Measurements from ENCODE around the gene DTX2.
A peak's percentile ranks its signal among the peaks of the same experiment; 100 is the strongest.
"Not testable (repeated sequence)": the region's sequence is repeated elsewhere in the genome, so short reads cannot be mapped to it uniquely, and the experiment has no call there.

The DTX2 gene

GRCh38 chr7:76428868-76429805 lies 32.4 kb upstream of the DTX2 start:
- Histone ChIP-seq H3K27ac (ENCODE audit: low read depth, low read length) (no peak overlapping the region), H3K4me1 (ENCODE audit: control insufficient read depth, insufficient read depth, low read length) (no peaks in the 10 kb centered on the region), H3K9ac (ENCODE audit: low read length) (no peak overlapping the region), H3K27me3 (ENCODE audit: control insufficient read depth, insufficient read depth, low read length) (no peaks in the 10 kb centered on the region), H3K4me3 (ENCODE audit: low read length) (no peak overlapping the region), H3K36me3 (ENCODE audit: control insufficient read depth, insufficient read depth, low read length) (no peaks in the 10 kb centered on the region)

GRCh38 chr7:76430211-76430610 lies 31.3 kb upstream of the DTX2 start:
- Histone ChIP-seq H3K27ac (ENCODE audit: low read depth, low read length) (no peak overlapping the region), H3K4me1 (ENCODE audit: control insufficient read depth, insufficient read depth, low read length) (no peaks in the 10 kb centered on the region), H3K4me3 (ENCODE audit: low read length) (no peak overlapping the region), H3K27me3 (ENCODE audit: control insufficient read depth, insufficient read depth, low read length) (no peaks in the 10 kb centered on the region), H3K9ac (ENCODE audit: low read length) (no peak overlapping the region), H3K36me3 (ENCODE audit: control insufficient read depth, insufficient read depth, low read length) (no peaks in the 10 kb centered on the region)

- Histone ChIP-seq H3K9ac (ENCODE audit: low read length) (no peak overlapping the region), H3K4me1 (ENCODE audit: control insufficient read depth, insufficient read depth, low read length) (no peaks in the 10 kb centered on the region), H3K4me3 (ENCODE audit: low read length) (no peak overlapping the region), H3K36me3 (ENCODE audit: control insufficient read depth, insufficient read depth, low read length) (no peaks in the 10 kb centered on the region), H3K27ac (ENCODE audit: low read depth, low read length) (no peak overlapping the region), H3K27me3 (ENCODE audit: control insufficient read depth, insufficient read depth, low read length) (no peaks in the 10 kb centered on the region)
These were observed 30.7 kb upstream of the DTX2 start for GRCh38 chr7:76430836-76431235.

GRCh38 chr7:76437873-76438272 lies 23.6 kb upstream of the DTX2 start:
- not testable (repeated sequence) for H3K4me3 ChIP-seq (ENCODE audit: low read length); H3K27me3 ChIP-seq (ENCODE audit: control insufficient read depth, insufficient read depth, low read length); H3K27ac ChIP-seq (ENCODE audit: low read depth, low read length); H3K36me3 ChIP-seq (ENCODE audit: control insufficient read depth, insufficient read depth, low read length); H3K4me1 ChIP-seq (ENCODE audit: control insufficient read depth, insufficient read depth, low read length); H3K9ac ChIP-seq (ENCODE audit: low read length)

GRCh38 chr7:76439120-76439888 lies 22.2 kb upstream of the DTX2 start:
- H3K9ac ChIP-seq (ENCODE audit: low read length); H3K36me3 ChIP-seq (ENCODE audit: control insufficient read depth, insufficient read depth, low read length); H3K27me3 ChIP-seq (ENCODE audit: control insufficient read depth, insufficient read depth, low read length); H3K4me1 ChIP-seq (ENCODE audit: control insufficient read depth, insufficient read depth, low read length); H3K27ac ChIP-seq (ENCODE audit: low read depth, low read length); H3K4me3 ChIP-seq (ENCODE audit: low read length): not testable (repeated sequence)

- H3K9ac ChIP-seq (ENCODE audit: low read length); H3K27ac ChIP-seq (ENCODE audit: low read depth, low read length); H3K27me3 ChIP-seq (ENCODE audit: control insufficient read depth, insufficient read depth, low read length); H3K4me3 ChIP-seq (ENCODE audit: low read length); H3K36me3 ChIP-seq (ENCODE audit: control insufficient read depth, insufficient read depth, low read length); H3K4me1 ChIP-seq (ENCODE audit: control insufficient read depth, insufficient read depth, low read length): not testable (repeated sequence)
These were observed 21.1 kb upstream of the DTX2 start for GRCh38 chr7:76440404-76440803.

GRCh38 chr7:76441792-76442191 lies 19.7 kb upstream of the DTX2 start:
- not testable (repeated sequence) for H3K27ac ChIP-seq (ENCODE audit: low read depth, low read length); H3K27me3 ChIP-seq (ENCODE audit: control insufficient read depth, insufficient read depth, low read length); H3K36me3 ChIP-seq (ENCODE audit: control insufficient read depth, insufficient read depth, low read length); H3K4me3 ChIP-seq (ENCODE audit: low read length); H3K4me1 ChIP-seq (ENCODE audit: control insufficient read depth, insufficient read depth, low read length); H3K9ac ChIP-seq (ENCODE audit: low read length)

GRCh38 chr7:76442664-76443446 lies 18.7 kb upstream of the DTX2 start:
- not testable (repeated sequence) for H3K4me3 ChIP-seq (ENCODE audit: low read length); H3K27me3 ChIP-seq (ENCODE audit: control insufficient read depth, insufficient read depth, low read length); H3K27ac ChIP-seq (ENCODE audit: low read depth, low read length); H3K36me3 ChIP-seq (ENCODE audit: control insufficient read depth, insufficient read depth, low read length); H3K4me1 ChIP-seq (ENCODE audit: control insufficient read depth, insufficient read depth, low read length); H3K9ac ChIP-seq (ENCODE audit: low read length)

GRCh38 chr7:76443846-76444245 lies 17.7 kb upstream of the DTX2 start:
- not testable (repeated sequence) for H3K9ac ChIP-seq (ENCODE audit: low read length); H3K27me3 ChIP-seq (ENCODE audit: control insufficient read depth, insufficient read depth, low read length); H3K4me1 ChIP-seq (ENCODE audit: control insufficient read depth, insufficient read depth, low read length); H3K36me3 ChIP-seq (ENCODE audit: control insufficient read depth, insufficient read depth, low read length); H3K4me3 ChIP-seq (ENCODE audit: low read length); H3K27ac ChIP-seq (ENCODE audit: low read depth, low read length)

GRCh38 chr7:76445577-76446008 lies 15.9 kb upstream of the DTX2 start:
- not testable (repeated sequence) for H3K36me3 ChIP-seq (ENCODE audit: control insufficient read depth, insufficient read depth, low read length); H3K27me3 ChIP-seq (ENCODE audit: control insufficient read depth, insufficient read depth, low read length); H3K4me1 ChIP-seq (ENCODE audit: control insufficient read depth, insufficient read depth, low read length); H3K27ac ChIP-seq (ENCODE audit: low read depth, low read length); H3K9ac ChIP-seq (ENCODE audit: low read length)
- H3K4me3 ChIP-seq (ENCODE audit: low read length) = peak overlapping the region; percentile 21

GRCh38 chr7:76457017-76457416 lies 4.5 kb upstream of the DTX2 start:
- H3K36me3 ChIP-seq (ENCODE audit: control insufficient read depth, insufficient read depth, low read length); H3K4me1 ChIP-seq (ENCODE audit: control insufficient read depth, insufficient read depth, low read length); H3K27me3 ChIP-seq (ENCODE audit: control insufficient read depth, insufficient read depth, low read length); H3K27ac ChIP-seq (ENCODE audit: low read depth, low read length); H3K4me3 ChIP-seq (ENCODE audit: low read length); H3K9ac ChIP-seq (ENCODE audit: low read length): not testable (repeated sequence)

- not testable (repeated sequence) for H3K27ac ChIP-seq (ENCODE audit: low read depth, low read length); H3K9ac ChIP-seq (ENCODE audit: low read length); H3K27me3 ChIP-seq (ENCODE audit: control insufficient read depth, insufficient read depth, low read length); H3K36me3 ChIP-seq (ENCODE audit: control insufficient read depth, insufficient read depth, low read length); H3K4me1 ChIP-seq (ENCODE audit: control insufficient read depth, insufficient read depth, low read length); H3K4me3 ChIP-seq (ENCODE audit: low read length)
These were observed 3.0 kb upstream of the DTX2 start for GRCh38 chr7:76458504-76458903.

Measured in rectal smooth muscle tissue (tissue), 1 donor.